Ectodermal cell (in vitro differentiated cells): ENCODE data around the gene TMCC3.

ENCODE experiments used
- H3K27ac ChIP-seq: 2 replicates; pipeline ENCODE4 v1.7.0; 2013; ENCODE audit warnings: mild to moderate bottlenecking, low read depth, low read length; ENCODE audit not compliant: insufficient read depth, poor library complexity, severe bottlenecking
- H3K27me3 ChIP-seq: 2 replicates; pipeline ENCODE4 v1.7.0; 2013; ENCODE audit warnings: mild to moderate bottlenecking, low read length; ENCODE audit not compliant: insufficient read depth, control insufficient read depth, poor library complexity, severe bottlenecking
- H3K36me3 ChIP-seq: one replicate; pipeline ENCODE4 v1.7.0; 2013; ENCODE audit warnings: low read length; ENCODE audit not compliant: control insufficient read depth, insufficient read depth
- H3K4me1 ChIP-seq: one replicate; pipeline ENCODE4 v1.7.0; 2013; ENCODE audit warnings: low read length; ENCODE audit not compliant: control insufficient read depth, insufficient read depth
- H3K4me3 ChIP-seq: 2 replicates; pipeline ENCODE4 v1.7.0; 2013; ENCODE audit warnings: low read depth, low read length, control low read depth; ENCODE audit not compliant: insufficient read depth
- H3K9me3 ChIP-seq: 2 replicates; pipeline ENCODE4 v1.7.0; 2013; ENCODE audit warnings: mild to moderate bottlenecking, low read length, moderate library complexity; ENCODE audit not compliant: control insufficient read depth
- WGBS, 2 experiments: methylation state at CpG; one replicate each; pipeline ENCODE4 v1.1.7; 2013; ENCODE audit warnings: missing lambda C conversion rate in 2 of 2; 5-methylcytosine and 5-hydroxymethylcytosine counted together

TMCC3 gene

GRCh38 chr12:94686834-94687628 is 36.7 kb upstream of the TMCC3 start:
- Histone ChIP-seq H3K4me3 (no peak overlapping the region), H3K27ac (no peak overlapping the region), H3K27me3 (no peaks in the 10 kb centered on the region), H3K36me3 (no peaks in the 10 kb centered on the region), H3K9me3 (no peaks in the 10 kb centered on the region), H3K4me1 (no peaks in the 10 kb centered on the region)
- 94 to 97% methylated on average over 5 of the region's 6 CpGs for WGBS, 2 experiments

- Histone ChIP-seq H3K9me3 (no peaks in the 10 kb centered on the region), H3K4me1 (no peaks in the 10 kb centered on the region), H3K27me3 (no peaks in the 10 kb centered on the region), H3K36me3 (no peaks in the 10 kb centered on the region), H3K4me3 (no peak overlapping the region), H3K27ac (no peak overlapping the region)
- WGBS, 2 experiments: 91 to 92% methylated on average over 7 of the region's 7 CpGs
Observed at GRCh38 chr12:94684416-94685142, 34.2 kb upstream of the TMCC3 start.

- Histone ChIP-seq H3K9me3 (no peaks in the 10 kb centered on the region), H3K27ac (no peak overlapping the region), H3K36me3 (no peaks in the 10 kb centered on the region), H3K4me1 (no peaks in the 10 kb centered on the region), H3K4me3 (no peak overlapping the region), H3K27me3 (no peaks in the 10 kb centered on the region)
- 97 to 99% methylated on average over 4 of the region's 4 CpGs for WGBS, 2 experiments
Observed at GRCh38 chr12:94679554-94680195, 29.3 kb upstream of the TMCC3 start.

- Histone ChIP-seq H3K4me1 (no peaks in the 10 kb centered on the region), H3K4me3 (no peak overlapping the region), H3K9me3 (no peaks in the 10 kb centered on the region), H3K27ac (no peak overlapping the region), H3K27me3 (no peaks in the 10 kb centered on the region), H3K36me3 (no peaks in the 10 kb centered on the region)
- WGBS, 2 experiments: 82 to 87% methylated on average over 6 of the region's 6 CpGs
Observed at GRCh38 chr12:94678849-94679248, 28.5 kb upstream of the TMCC3 start.

- H3K4me3 ChIP-seq: no peak overlapping the region
- 83 to 87% methylated on average over 6 to 7 of the region's 9 CpGs for WGBS, 2 experiments
- no peak overlapping the region for H3K27ac ChIP-seq
- H3K27me3 ChIP-seq: no peaks in the 10 kb centered on the region
- no peaks in the 10 kb centered on the region for H3K9me3 ChIP-seq
- H3K36me3 ChIP-seq: no peaks in the 10 kb centered on the region
- no peaks in the 10 kb centered on the region for H3K4me1 ChIP-seq
Observed at GRCh38 chr12:94678379-94678778, 28.0 kb upstream of the TMCC3 start.

- no peak overlapping the region for H3K4me3 ChIP-seq
- no peaks in the 10 kb centered on the region for H3K9me3 ChIP-seq
- H3K27me3 ChIP-seq: no peaks in the 10 kb centered on the region
- no peak overlapping the region for H3K27ac ChIP-seq
- no peaks in the 10 kb centered on the region for H3K36me3 ChIP-seq
- 77 to 83% methylated on average over 1 of the region's 1 CpG for WGBS, 2 experiments
- H3K4me1 ChIP-seq: no peaks in the 10 kb centered on the region
Observed at GRCh38 chr12:94677778-94678177, 27.4 kb upstream of the TMCC3 start.

- 92 to 93% methylated on average over 2 of the region's 2 CpGs for WGBS, 2 experiments
- no peaks in the 10 kb centered on the region for H3K36me3 ChIP-seq
- H3K27ac ChIP-seq: no peak overlapping the region
- no peaks in the 10 kb centered on the region for H3K4me1 ChIP-seq
- H3K9me3 ChIP-seq: no peaks in the 10 kb centered on the region
- no peak overlapping the region for H3K4me3 ChIP-seq
- H3K27me3 ChIP-seq: no peaks in the 10 kb centered on the region
Observed at GRCh38 chr12:94676922-94677321, 26.6 kb upstream of the TMCC3 start.

GRCh38 chr12:94676031-94676641 is 25.8 kb upstream of the TMCC3 start:
- H3K4me1 ChIP-seq: no peaks in the 10 kb centered on the region
- H3K36me3 ChIP-seq: no peaks in the 10 kb centered on the region
- 93 to 96% methylated on average over 9 of the region's 9 CpGs for WGBS, 2 experiments
- H3K9me3 ChIP-seq: no peaks in the 10 kb centered on the region
- H3K27me3 ChIP-seq: no peaks in the 10 kb centered on the region
- H3K4me3 ChIP-seq: no peak overlapping the region
- no peak overlapping the region for H3K27ac ChIP-seq

GRCh38 chr12:94674835-94675234 is 24.5 kb upstream of the TMCC3 start:
- no peaks in the 10 kb centered on the region for H3K36me3 ChIP-seq
- no peaks in the 10 kb centered on the region for H3K9me3 ChIP-seq
- 75 to 77% methylated on average over 6 of the region's 6 CpGs for WGBS, 2 experiments
- H3K4me1 ChIP-seq: no peaks in the 10 kb centered on the region
- no peak overlapping the region for H3K27ac ChIP-seq
- H3K4me3 ChIP-seq: no peak overlapping the region
- no peaks in the 10 kb centered on the region for H3K27me3 ChIP-seq

GRCh38 chr12:94674051-94674451 is 23.7 kb upstream of the TMCC3 start:
- Histone ChIP-seq H3K4me1 (no peaks in the 10 kb centered on the region), H3K27ac (no peak overlapping the region), H3K27me3 (no peaks in the 10 kb centered on the region), H3K36me3 (no peaks in the 10 kb centered on the region), H3K9me3 (no peaks in the 10 kb centered on the region), H3K4me3 (no peak overlapping the region)
- WGBS, 2 experiments: 83 to 100% methylated on average over 1 to 2 of the region's 2 CpGs
